Measurements from ENCODE around the gene DNAI2. TPM values are rescaled to one million over a fixed set of nuclear protein-coding genes. Genes with fewer than 3 reads are reported as not detected.
A peak's percentile ranks its signal among the peaks of the same experiment; 100 is the strongest.

Gene DNAI2
- total and polyA plus RNA-seq, 9 of the 15 experiments (the other 6 are each of a cell fraction or from before 2014, with no cell fraction given) = not detected

GRCh38 chr17:74305865-74306654 lies 32.0 kb downstream of the DNAI2 start (continued):
- TF ChIP-seq REST (IDR thresholded peaks at IDR 0.05; ENCODE audit: borderline replicate concordance) (peak; percentile 51; the same call in 1 of the 2 replicates), REST (CRISPR knock-in tag; IDR thresholded peaks at IDR 0.05; ENCODE audit: low read depth) (no peak), GTF2A2 (tag; IDR thresholded peaks at IDR 0.05) (no peak)

Data from K562 (cell line).